HG02852 (cell line): ENCODE data around the gene XYLT1.

ENCODE experiments used
- ATAC-seq: cut with Tn5 transposase; IDR thresholded peaks from one replicate; pipeline ENCODE4 v1.9.1; 2021; ENCODE audit warnings: mild to moderate bottlenecking, moderate library complexity; ENCODE audit not compliant: unreplicated experiment

The XYLT1 gene

DNA sequence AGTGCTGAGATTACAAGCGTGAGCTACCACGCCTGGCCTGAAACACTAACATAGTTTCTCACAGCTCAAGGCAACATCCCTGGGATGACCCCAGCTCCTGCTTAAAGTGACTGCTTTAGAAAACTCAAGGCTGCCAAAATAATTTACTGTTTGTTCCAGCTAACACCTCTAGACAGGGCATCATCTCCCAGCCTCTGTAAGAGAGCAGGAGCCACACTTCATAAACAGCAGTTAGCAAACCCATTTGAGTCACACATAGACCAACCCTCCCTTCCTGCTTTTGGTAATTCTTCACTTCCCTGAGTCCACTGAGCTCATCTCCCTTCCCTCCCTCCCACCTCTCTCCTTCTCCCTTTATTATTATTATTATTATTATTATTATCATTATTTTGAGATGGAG is 201.3 kb downstream of the XYLT1 start:
- ATAC-seq, result no peak

DNA sequence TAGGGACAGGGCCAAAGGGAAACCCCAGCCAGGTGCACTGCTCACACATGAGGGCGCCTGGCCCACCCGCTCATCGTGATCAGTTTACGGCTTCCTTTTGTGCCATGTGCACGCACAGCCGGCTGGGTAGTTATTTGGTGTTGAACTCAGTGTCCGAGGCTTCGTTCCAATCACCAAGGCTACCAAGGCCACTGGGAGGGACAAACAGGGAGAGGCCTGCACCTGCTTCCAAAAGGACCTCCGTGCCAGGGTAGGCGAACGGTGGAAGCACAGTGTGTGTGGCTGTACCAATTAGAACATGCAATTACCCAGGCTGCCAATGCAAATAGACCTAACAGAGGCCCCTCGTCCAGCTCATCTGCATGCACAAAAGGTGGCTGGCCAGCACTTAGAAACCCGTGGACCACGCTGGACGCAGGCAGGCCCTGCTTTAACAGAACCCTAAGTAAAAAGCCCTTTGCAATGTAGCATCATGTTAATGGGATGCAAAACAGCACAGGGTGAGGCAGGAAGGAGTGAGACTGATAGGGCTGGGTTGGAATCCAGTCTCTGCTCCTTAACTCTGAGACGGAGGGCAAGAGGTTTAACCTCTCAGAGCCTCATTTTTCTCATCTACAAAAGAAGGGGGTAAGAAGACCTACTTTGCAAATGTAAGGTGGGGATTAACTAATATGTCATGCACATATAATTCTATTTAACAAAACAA is 204.0 kb downstream of the XYLT1 start:
- ATAC-seq, result no peak

DNA sequence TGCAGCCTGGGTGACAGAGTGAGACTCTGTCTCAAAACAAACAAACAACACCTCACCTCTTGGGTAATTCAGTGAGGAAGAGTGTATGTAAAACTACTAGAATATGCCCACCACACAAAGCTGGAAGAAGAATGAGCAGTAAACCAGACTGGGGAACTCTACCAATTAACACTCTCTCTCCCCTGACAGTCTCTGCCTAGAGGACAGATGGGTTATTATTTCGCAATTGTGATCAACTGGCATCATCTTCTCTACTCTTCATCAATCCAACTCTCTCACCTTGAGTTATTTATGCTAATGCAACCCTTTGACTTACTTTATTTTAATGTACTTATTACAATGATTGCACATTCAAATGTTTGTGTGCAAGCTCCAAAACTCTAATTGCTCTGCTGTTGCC is 205.6 kb downstream of the XYLT1 start:
- ATAC-seq, result no peak

DNA sequence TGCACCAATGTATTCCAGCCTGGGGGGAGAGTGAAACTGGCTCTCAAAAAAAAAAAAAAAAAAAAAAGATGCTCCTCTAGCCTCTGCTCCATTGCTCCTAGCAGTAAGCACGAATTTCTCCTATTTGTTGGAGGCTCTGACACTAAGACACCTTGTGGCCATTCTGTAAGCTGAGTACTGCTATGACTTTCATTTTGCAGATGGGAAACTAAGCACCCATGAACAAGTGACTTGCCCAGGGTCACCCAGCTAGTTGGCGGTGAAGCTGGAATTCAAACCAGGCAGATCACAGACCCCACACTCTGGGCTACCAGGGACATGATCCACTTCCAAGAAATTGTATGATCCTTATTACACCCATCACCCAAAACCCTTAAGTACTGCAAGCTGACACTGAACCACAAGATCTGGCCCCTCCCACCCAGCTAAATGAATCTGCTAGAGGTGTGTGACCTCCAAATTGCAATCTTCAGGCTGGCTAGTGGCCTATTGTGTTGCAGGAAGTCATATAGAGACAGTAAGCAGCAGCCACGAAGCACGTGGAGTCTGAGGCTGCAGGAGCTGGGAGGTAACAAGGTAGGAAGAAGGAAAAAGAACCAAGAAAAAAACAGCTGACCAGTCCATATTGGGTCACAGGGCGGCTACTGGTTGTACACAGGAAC is 209.4 kb downstream of the XYLT1 start:
- no peak for ATAC-seq

DNA sequence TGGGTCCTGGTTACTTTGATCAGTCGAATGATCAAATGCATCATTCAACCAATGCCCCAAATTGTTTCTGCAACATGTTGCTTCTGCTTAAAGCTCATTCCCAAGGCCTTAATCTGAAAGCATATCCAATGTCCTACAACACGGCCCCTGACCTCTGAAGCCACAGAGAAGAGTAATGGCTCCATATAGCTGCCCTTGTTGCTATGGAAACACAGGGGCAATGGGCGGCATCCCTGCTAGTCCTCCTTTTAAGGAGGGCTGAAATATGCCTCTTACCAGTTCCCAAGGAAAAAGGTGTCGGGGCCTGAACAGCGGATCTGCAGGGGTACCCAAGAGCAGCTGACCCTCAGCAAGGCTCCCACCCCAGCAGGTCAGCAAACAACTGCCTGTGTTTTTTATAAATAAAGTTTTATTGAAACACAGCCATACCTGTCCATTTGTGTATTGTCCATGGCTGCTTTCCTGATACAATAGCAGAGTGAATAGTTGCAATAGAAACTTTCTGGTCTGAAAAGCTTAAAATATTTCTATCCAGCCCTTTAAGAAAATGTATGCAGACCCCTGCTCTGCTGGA is 210.4 kb downstream of the XYLT1 start:
- ATAC-seq, result no peak

DNA sequence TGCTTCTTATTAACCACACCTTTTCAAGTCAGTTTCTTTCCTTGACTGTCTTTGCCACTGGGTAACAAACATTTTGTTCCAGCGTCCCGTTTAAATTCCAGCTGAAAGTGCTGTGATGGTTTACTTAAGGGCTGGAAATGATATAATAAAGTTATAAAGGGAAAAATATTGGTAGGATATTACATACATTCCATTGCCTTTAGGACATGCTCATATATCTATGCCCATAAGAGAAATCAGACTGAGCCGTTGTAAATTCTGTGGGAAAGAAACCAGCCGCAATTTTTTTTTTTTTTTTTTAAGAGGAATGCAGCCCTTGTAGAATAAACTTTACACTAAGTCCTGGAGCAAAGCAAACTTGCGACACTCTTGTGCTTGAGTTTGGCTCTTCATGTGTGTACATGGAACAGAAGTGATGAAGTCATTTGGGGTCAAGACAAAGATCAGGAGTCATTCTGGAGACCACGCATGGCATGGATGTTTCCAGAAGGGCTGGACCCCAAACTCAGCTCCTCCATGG is 210.9 kb downstream of the XYLT1 start:
- no peak for ATAC-seq

DNA sequence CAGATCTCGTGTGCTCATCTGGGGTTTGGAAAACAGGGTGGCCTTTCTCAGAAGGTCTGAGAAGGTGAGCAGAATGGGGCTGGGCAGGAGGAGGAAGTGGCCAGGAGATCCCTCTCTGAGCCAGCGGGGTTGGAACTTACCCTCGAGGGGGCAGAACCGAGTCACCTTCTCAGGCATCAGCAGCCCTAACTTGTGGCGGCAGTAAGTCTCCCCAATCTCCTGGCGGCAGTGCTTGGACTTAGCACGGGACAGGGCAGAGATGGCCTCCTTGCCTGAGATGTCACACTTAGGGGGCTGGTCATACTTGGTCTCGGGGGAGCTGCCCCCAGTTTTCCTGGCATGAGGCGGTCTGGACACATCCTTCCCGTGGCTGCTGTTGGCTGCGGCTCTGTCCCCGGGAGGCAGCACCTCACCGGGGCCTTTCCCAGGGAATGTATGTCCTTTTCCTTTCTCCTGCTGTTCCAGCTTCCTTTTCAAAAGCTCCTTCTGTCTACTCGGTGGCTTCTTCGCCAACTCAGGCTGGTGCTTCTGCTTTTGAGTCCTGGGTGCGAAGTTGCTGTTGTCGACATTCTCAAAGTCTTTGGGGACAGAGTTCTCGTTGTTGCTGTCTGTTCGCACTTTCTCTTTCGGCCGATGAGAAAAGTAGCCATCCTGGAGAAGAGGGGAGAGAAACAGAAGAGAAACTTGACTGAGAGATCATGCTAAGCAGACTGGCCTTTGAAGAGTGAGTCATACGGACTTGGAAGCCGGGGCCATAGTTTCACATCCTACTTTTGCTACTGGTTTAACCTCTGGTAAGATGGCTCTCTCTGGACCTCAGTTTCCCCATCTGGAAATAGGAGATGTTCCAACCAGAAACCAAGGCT is 211.7 kb downstream of the XYLT1 start:
- ATAC-seq, result peak; percentile 72

DNA sequence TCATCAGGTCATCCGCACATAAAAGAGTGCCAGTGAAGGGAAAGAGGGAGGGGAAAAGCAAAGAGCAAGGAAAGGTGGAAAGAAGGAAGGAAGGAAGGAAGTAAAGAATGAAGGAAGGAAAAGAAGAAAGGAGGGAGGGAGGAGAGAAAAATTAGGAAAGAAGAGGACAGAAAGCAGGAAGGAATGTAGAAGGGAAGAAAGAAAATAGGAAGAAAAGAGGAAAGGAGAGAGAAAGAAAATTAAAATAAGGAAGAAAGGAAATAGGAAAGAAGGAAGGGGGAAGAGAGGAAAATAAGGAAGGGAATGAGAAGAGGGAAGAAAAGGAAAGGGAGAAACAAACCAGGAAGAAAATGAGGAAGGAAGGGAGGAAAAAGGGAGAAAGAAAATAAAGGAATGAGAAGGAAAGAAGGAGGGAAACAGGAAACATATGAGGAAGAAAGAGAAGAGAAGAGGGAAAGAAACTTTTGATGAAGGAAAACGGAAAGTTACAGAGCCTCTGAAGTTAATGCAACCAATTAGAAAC is 212.6 kb downstream of the XYLT1 start:
- no peak for ATAC-seq

DNA sequence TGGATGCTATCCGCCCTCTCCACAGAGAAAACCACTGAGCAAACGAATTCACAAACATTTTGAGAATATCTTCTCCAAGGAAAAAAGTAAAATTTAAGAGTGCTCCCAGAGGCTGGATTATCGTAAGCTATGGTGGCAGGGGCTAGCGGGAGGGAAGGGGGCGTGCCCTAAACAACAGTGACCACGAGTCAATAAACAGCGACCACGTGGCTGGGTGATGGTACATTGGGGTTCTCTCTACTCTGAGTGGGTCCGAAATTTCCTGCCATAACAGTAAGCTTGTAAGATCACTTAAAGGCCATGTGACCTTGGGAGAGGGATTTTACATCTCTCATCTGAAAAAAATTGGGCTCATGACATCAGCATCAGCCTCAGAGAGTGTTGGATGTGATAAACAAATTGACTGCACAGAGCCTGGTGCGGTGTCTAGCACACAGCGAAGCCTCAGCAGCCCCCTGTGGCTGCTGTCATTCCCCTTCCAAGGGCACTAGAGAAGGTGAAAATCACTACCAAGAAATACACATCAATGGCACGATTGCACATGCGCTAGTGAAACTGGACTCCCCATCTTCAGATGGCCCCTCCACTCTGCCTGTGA is 213.2 kb downstream of the XYLT1 start:
- ATAC-seq, result no peak

DNA sequence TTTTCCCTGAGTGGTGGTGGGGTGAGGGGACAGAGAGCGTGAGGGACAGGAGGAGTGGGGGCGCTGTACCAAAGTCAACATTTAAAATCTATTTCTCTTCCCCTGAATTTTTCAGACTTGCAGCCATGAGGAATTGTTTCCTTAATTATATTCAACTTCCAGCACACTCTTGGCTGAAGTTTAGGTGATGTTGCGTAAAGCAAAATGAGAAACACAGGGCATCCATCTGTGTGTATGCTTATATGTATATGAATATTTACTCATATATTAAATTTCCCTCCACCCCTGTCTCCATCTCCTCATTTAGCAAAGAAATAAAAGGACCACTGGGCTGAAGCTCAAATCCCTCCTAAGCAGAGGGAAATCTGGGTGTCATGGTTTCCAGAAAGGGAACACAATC is 218.1 kb downstream of the XYLT1 start:
- no peak for ATAC-seq

DNA sequence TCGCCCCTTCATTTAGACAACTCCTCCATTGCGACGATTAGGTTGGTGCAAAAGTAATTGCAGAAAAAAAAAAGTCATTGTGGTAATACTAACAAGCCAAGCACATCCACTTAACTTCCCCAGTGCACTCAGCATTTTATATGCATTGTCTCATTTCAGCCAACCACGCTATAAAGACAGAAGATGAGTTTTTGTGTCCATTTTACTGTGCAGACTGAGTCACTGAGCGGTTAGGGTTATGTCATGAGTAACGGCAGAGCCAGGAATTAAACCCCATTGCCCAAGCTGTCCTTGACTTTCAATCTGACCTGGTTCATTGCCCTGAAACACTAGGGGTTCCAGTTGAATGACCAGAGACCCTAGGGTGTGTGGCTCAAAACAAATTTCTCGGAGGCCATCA is 218.7 kb downstream of the XYLT1 start:
- no peak for ATAC-seq

DNA sequence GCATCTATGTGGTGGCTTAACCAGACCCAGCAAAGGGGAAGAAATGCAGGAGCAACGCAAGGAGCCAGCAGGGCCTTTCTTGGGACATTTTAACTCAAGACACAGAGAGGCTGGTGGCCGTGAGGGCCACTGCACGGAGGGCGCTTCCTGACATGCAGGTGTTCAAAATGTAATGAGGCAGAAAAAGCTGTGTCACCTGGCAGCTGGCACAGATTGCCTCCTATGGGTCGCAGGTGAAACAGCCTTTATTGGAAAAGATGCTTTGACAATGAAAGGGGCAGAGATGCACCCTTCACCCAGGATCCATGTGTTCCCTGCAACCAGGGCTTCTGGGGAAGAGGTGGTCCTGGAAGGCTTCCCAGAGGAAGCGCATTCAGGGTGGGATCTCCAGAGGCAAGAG is 219.3 kb downstream of the XYLT1 start:
- ATAC-seq, result no peak

DNA sequence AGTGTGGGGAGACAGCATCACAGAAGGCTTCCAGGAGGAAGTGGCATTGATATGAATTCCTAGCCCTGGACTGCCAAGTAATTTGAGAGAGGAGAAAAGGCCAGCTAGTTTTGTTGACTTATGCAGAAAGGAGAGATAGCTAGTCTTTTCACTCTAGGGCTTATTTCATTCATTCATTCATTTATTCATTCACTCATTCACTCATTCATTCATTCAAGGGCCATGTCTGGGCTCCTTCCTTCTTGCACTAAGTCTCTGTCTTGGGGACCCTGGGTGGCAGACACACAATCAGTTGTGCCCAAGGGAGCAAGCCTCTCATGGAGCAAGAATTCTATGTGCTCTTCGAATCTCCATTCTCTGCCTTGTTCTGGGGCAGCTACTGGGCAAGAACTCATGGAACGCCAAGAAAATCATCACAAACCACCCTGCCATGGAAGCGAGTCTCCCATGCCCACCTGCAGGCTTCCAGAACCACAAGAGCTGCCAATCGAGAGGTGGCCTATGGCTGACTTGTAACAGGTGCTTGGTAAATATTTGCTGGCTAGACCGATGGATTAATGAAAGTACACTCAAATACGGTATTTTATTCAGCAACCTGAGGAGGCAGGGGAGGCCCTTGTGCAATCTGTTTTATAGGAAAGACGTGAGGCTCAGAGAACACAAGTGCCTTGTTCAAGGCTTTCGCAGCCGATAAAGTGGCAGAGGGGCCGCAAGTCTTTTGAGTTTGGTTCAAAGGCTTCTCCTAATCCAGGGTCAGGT is 223.6 kb downstream of the XYLT1 start:
- ATAC-seq, result no peak

DNA sequence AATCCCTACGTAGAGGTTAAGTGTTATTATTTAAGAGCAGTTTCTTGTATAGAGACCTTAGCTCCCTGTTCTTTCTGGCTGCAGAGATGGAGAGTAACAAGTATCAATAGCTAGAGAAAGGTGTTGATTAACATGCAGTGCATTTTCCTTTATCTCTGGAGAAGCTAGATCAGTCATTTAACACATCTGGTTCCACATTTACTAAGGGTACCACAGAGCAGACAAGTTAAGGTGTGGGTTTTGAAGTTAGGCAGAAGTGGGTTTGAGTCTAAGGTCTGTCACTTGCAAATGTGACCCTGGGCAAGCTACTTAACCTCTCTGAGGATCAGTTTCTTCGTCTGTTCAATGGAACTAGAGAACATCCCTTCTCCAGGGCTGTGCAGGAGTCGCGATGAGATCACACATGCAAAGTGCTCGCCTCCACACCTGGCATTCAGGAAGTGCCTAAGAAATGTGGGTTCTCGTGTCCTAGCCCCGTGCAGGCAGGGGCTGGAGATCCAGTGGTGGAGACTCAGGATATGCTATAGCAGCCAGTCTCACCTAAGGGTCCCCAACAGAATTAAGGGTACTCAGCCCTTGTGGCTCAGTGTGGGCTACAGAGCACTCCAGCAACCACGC is 224.4 kb downstream of the XYLT1 start:
- ATAC-seq, result no peak

DNA sequence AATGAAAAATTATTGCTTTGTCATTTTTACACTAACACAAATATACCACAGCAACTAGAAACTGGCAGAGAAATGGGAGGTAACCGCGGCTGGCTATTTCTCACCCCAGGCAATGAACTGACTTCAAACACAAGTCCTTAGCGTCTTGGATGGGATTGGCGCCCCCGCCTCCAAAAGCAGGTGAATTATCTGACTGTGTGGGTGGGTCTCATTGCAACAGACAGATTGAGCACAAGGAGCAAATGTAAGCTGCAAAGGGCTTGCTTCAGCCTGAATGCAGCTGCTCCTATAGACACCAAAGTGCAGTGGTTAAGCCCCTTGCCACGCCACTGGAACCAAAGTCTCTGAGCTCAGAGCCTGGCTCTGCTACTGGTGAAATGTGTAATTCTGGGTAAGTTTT is 225.0 kb downstream of the XYLT1 start:
- no peak for ATAC-seq

DNA sequence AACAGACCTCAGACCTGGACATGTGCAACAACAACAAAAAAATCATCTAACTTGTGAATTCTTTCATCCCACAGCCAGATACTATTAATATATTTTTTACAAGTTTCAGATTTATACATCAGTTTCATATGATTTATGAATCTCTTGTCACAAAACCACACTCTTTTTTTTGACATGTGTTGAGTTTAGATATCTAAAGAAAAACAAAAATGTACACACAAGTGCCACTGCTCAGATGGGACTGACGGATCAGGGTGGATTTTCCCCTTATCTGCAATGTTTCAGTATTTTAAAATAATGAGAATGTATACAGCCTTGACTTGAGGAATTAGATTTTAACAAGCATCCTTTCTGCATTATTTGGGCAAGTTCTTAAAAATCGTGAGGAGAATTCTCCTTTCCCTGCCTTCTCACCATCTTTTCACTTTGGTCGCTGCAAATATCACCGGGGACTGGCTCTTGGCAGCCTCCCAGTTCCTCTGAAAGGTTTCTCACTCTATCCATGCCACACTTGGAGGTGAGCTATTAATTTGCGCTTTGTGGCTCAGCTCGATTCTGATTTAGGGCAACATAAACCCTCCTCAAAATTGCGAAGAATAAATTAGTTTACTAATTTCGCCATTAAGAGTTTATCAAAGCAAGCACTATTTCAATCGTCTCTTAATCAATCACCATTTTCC is 225.7 kb downstream of the XYLT1 start:
- ATAC-seq, result no peak

DNA sequence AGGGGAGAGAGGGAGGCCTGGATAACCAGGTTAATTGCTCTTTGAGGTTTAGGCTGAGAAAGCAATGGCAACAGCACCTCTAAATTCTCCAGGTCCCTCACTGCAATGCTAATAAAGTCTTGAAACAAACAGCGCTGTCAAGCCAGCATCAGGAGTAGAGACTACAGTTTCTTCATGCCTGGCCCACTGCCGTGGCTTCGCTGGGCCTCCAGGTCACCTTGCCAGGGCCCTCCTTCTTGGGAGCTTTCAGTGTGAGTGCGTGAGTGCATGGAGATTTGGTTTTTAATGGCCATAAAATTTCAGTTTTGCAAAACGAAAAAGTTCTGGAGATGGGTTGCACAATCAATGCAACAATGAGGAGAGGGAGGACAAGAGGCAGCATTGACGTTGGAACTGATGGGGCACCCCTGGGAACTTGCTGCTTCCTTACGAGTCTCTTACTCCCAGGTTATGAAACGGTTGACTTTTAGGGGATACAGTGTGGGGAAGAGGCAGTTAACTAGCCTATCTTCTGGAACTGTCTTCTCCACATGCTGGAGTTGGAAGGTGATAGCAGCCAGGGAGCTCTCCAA is 229.4 kb downstream of the XYLT1 start:
- ATAC-seq, result no peak

DNA sequence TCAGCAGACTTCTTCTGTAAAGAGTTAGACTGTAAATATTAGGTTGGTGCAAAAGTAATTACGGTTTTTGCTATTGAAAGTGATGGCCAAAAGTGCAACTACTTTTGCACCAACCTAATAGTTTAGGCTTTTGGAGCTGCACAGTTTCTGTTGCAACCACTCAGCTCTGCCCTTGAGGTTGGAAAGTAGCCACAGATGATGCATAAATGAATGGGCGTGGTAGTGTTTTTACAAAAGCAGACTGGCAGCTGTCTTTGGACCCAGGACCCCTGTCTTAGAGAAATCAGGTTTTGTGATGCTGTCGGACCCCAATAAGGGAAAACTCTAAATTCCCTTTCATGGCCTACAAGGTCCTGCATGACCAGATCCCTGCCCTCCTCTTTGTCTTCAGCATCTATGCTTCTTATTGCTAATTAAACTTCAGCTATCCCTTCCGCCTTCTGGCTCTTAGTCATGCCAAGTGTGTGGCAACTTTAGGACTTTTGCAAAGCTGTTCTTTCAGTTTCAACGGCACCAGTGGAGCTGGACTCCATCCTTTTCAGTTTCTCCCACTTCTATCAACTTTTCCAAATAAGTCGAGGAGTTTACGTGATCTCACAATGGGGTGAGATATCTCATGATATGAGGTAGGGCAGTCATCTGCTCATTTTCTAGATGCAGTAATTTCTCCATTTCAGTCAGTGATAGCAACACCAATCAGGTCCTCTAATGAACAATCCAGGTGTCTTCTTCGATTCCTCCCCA is 232.3 kb downstream of the XYLT1 start:
- ATAC-seq, result no peak
